ENCODE measurements around the gene GAB3. TPM values are rescaled to one million over a fixed set of nuclear protein-coding genes. Genes with fewer than 3 reads are reported as not detected.
"Not testable (repeated sequence)": the region's sequence is repeated elsewhere in the genome, so short reads cannot be mapped to it uniquely, and the experiment has no call there.

GAB3 gene
- total RNA-seq, 1 experiment from 2014 or later: 0.33 TPM

- no peak for DNase-seq (ENCODE audit: low spot score)
These were observed 25.7 kb downstream of the GAB3 start for GRCh38 chrX:154724993-154725756.

- no peak for DNase-seq (ENCODE audit: low spot score)
These were observed 29.7 kb downstream of the GAB3 start for GRCh38 chrX:154721155-154721554.

GRCh38 chrX:154720067-154720466 lies 30.8 kb downstream of the GAB3 start:
- no peak for DNase-seq (ENCODE audit: low spot score)

- peak; percentile 29 for DNase-seq (ENCODE audit: low spot score)
These were observed 31.7 kb downstream of the GAB3 start for GRCh38 chrX:154719132-154719675.

- DNase-seq (ENCODE audit: low spot score): no peak
These were observed 32.3 kb downstream of the GAB3 start for GRCh38 chrX:154718616-154719015.

GRCh38 chrX:154717824-154718223 lies 33.1 kb downstream of the GAB3 start:
- peak; percentile 84 for DNase-seq (ENCODE audit: low spot score)

GRCh38 chrX:154715825-154716224 lies 35.1 kb downstream of the GAB3 start:
- no peak for DNase-seq (ENCODE audit: low spot score)

GRCh38 chrX:154714925-154715324 lies 36.0 kb downstream of the GAB3 start:
- peak; percentile 49 for DNase-seq (ENCODE audit: low spot score)

GRCh38 chrX:154712781-154713740 lies 37.8 kb downstream of the GAB3 start:
- peak; percentile 93 for DNase-seq (ENCODE audit: low spot score)

GRCh38 chrX:154711264-154711663 lies 39.6 kb downstream of the GAB3 start:
- no peak for DNase-seq (ENCODE audit: low spot score)

- no peak for DNase-seq (ENCODE audit: low spot score)
These were observed 40.6 kb downstream of the GAB3 start for GRCh38 chrX:154710309-154710708.

GRCh38 chrX:154698630-154699248 lies 52.1 kb downstream of the GAB3 start:
- DNase-seq (ENCODE audit: low spot score): no peak

- DNase-seq (ENCODE audit: low spot score): no peak
These were observed 54.2 kb downstream of the GAB3 start for GRCh38 chrX:154696676-154697045.

- DNase-seq (ENCODE audit: low spot score): peak; percentile 41
These were observed 54.8 kb downstream of the GAB3 start for GRCh38 chrX:154695911-154696675.

GRCh38 chrX:154693394-154693793 lies 57.5 kb downstream of the GAB3 start:
- no peak for DNase-seq (ENCODE audit: low spot score)

- DNase-seq (ENCODE audit: low spot score): not testable (repeated sequence)
These were observed 60.4 kb downstream of the GAB3 start for GRCh38 chrX:154690438-154690837.

GRCh38 chrX:154672084-154672483 lies 78.8 kb downstream of the GAB3 start:
- not testable (repeated sequence) for DNase-seq (ENCODE audit: low spot score)

- DNase-seq (ENCODE audit: low spot score): not testable (repeated sequence)
These were observed 80.0 kb downstream of the GAB3 start for GRCh38 chrX:154670848-154671247.

GRCh38 chrX:154661899-154662298 lies 89.0 kb downstream of the GAB3 start:
- no peak for DNase-seq (ENCODE audit: low spot score)

GRCh38 chrX:154661170-154661569 lies 89.7 kb downstream of the GAB3 start:
- peak; percentile 19 for DNase-seq (ENCODE audit: low spot score)

GRCh38 chrX:154660541-154660940 lies 90.3 kb downstream of the GAB3 start:
- DNase-seq (ENCODE audit: low spot score): no peak

All from H4 (cell line).